GM23338 (cell line): Measurements from ENCODE around the gene IMPG2.
A peak's percentile ranks its signal among the peaks of the same experiment; 100 is the strongest.

Experiments
- CREB1 ChIP-seq: fragments of 250-450 bp; sonication (Bioruptor Pico); IDR thresholded peaks from 2 replicates; pipeline ENCODE4 v1.5.0; 2020; ENCODE audit warnings: low read depth, mild to moderate bottlenecking, moderate library complexity
- CTCF ChIP-seq, 2 experiments: fragments of 200-600 bp in 1 of 2; sonication (generic) in 1 of 2; conservative IDR thresholded peaks; 2 replicates each; pipeline versions ENCODE4 v1.5.1 to v1.6.1; 2016 to 2017; ENCODE audit warnings: antibody characterized with exemption in 2 of 2, low read depth in 2 of 2, mild to moderate bottlenecking in 2 of 2, moderate library complexity in 1 of 2
- ETS1 ChIP-seq: IDR thresholded peaks from 2 replicates; pipeline ENCODE4 v1.6.1; 2016; ENCODE audit warnings: antibody characterized with exemption
- EZH2 ChIP-seq: fragments of 200-600 bp; sonication (generic); IDR thresholded peaks from one replicate; pipeline ENCODE4 v1.8.0; 2017; ENCODE audit warnings: antibody characterized with exemption, mild to moderate bottlenecking, low read depth; ENCODE audit not compliant: unreplicated experiment
- EZH2phosphoT487 ChIP-seq: fragments of 200-600 bp; sonication (generic); IDR thresholded peaks from one replicate; pipeline ENCODE4 v1.8.1; 2018; ENCODE audit warnings: antibody characterized with exemption; ENCODE audit not compliant: unreplicated experiment
- JUNB ChIP-seq: IDR thresholded peaks from one replicate; pipeline ENCODE4 v1.6.1; 2016; ENCODE audit warnings: antibody characterized with exemption; ENCODE audit not compliant: unreplicated experiment
- NANOG ChIP-seq: IDR thresholded peaks from 2 replicates; pipeline ENCODE4 v1.6.1; 2016; ENCODE audit warnings: antibody characterized with exemption, borderline replicate concordance
- POLR2AphosphoS5 ChIP-seq: IDR thresholded peaks from 2 replicates; pipeline ENCODE4 v1.6.1; 2016; ENCODE audit warnings: antibody characterized with exemption, low read depth
- REST ChIP-seq: IDR thresholded peaks from one replicate; pipeline ENCODE4 v1.6.1; 2018; ENCODE audit warnings: antibody characterized with exemption; ENCODE audit not compliant: unreplicated experiment
- STAT1 ChIP-seq: IDR thresholded peaks from one replicate; pipeline ENCODE4 v1.6.1; 2016; ENCODE audit warnings: antibody characterized with exemption; ENCODE audit not compliant: unreplicated experiment
- ZNF114 ChIP-seq: fragments of 250-450 bp; sonication (Bioruptor Pico); IDR thresholded peaks from 2 replicates; pipeline ENCODE4 v1.5.0; 2020; ENCODE audit warnings: mild to moderate bottlenecking, moderate library complexity
- ZNF331 ChIP-seq: fragments of 250-450 bp; sonication (Bioruptor Pico); IDR thresholded peaks from 2 replicates; pipeline ENCODE4 v1.5.0; 2020; ENCODE audit warnings: low read depth, mild to moderate bottlenecking, moderate library complexity
- ZNF462 ChIP-seq: fragments of 250-450 bp; sonication (Bioruptor Pico); IDR thresholded peaks from 2 replicates; pipeline ENCODE4 v1.5.0; 2020; ENCODE audit warnings: mild to moderate bottlenecking, moderate library complexity

- TF ChIP-seq CTCF (conservative IDR thresholded peaks at IDR 0.05; ENCODE audit: low read depth in 2 of 2) (peak; percentile 66 to 71), EZH2 (no peak), ZNF114 (CRISPR knock-in tag) (no peak), JUNB (no peak), REST (no peak), ETS1 (no peak), POLR2AphosphoS5 (no peak), CREB1 (CRISPR knock-in tag) (no peak), EZH2phosphoT487 (no peak), NANOG (no peak), ZNF331 (CRISPR knock-in tag) (no peak), STAT1 (no peak), ZNF462 (no peak)
These were observed 124.2 kb downstream of the IMPG2 start for GRCh38 chr3:101195951-101196713.
